B cell (primary cell): Measurements from ENCODE around the gene CCHCR1. TPM values are rescaled to one million over a fixed set of nuclear protein-coding genes. Genes with fewer than 3 reads are reported as not detected.
"Not testable (repeated sequence)": the region's sequence is repeated elsewhere in the genome, so short reads cannot be mapped to it uniquely, and the experiment has no call there.

Experiments used
- ATAC-seq: fragments of 200-7000 bp; cut with Tn5 transposase; one replicate; pipeline ENCODE4 v1.10.0; 2021; ENCODE audit warnings: low read depth, mild to moderate bottlenecking, moderate number of reproducible peaks, moderate library complexity
- CTCF ChIA-PET: fragments of 350-600 bp; sonication (Branson Sonifier 250); formaldehyde crosslinking; loops from one replicate; lab custom pipeline; 2021; ENCODE audit warnings: antibody characterized with exemption, inconsistent platforms; lab: Charles Lee
- POLR2A ChIA-PET: fragments of 350-600 bp; sonication (Branson Sonifier 250); formaldehyde crosslinking; loops from one replicate; lab custom pipeline; 2021; ENCODE audit warnings: antibody characterized with exemption; lab: Charles Lee
- DNase-seq: peaks from one replicate; pipeline ENCODE4 v3.0.0; 2013
- H2AFZ ChIP-seq: 2 replicates; pipeline ENCODE4 v1.6.1; 2012; ENCODE audit warnings: mild to moderate bottlenecking, low read depth, low read length; ENCODE audit not compliant: insufficient read depth, poor library complexity, severe bottlenecking
- H3K27ac ChIP-seq, 2 donors: 1 replicate in 1 of 2; 2 replicates in 1 of 2; pipeline ENCODE4 v1.5.1; 2012 to 2013; ENCODE audit warnings: low read length in 2 of 2, mild to moderate bottlenecking in 2 of 2, moderate library complexity in 1 of 2
- H3K27me3 ChIP-seq, 4 experiments: fragments of 200-600 bp in 1 of 4; sonication (generic) in 1 of 4; replicated peaks in 1 of 4; 1 replicate in 2 of 4; 2 replicates in 2 of 4; pipeline versions ENCODE4 v1.6.1 to v1.7.0; 2013 to 2016; ENCODE audit warnings: low read length in 3 of 4, mild to moderate bottlenecking in 2 of 4, mixed read lengths in 1 of 4, moderate library complexity in 1 of 4; ENCODE audit not compliant: insufficient read depth in 4 of 4, control insufficient read depth in 3 of 4; ENCODE audit errors: control extremely low read depth in 1 of 4
- H3K36me3 ChIP-seq, 2 experiments: replicated peaks in 1 of 2; 1 replicate in 1 of 2; 2 replicates in 1 of 2; pipeline versions ENCODE4 v1.6.1 to v1.7.1; 2013; ENCODE audit warnings: low read length in 1 of 2; ENCODE audit not compliant: insufficient read depth in 2 of 2, control insufficient read depth in 1 of 2; ENCODE audit errors: control extremely low read depth in 1 of 2, extremely low read depth in 1 of 2
- H3K4me1 ChIP-seq, 2 donors: fragments of 200-600 bp in 1 of 2; sonication (generic) in 1 of 2; 1 replicate in 1 of 2; 2 replicates in 1 of 2; pipeline versions ENCODE4 v1.5.1 to v1.6.1; 2013 to 2017; ENCODE audit warnings: low read length in 2 of 2; ENCODE audit not compliant: control insufficient read depth in 2 of 2, insufficient read depth in 2 of 2
- H3K4me2 ChIP-seq: replicated peaks from 2 replicates; pipeline ENCODE3; 2012; ENCODE audit warnings: mild to moderate bottlenecking, low read depth, low read length; ENCODE audit not compliant: poor library complexity, severe bottlenecking
- H3K4me3 ChIP-seq, 5 experiments: fragments of 200-600 bp in 1 of 5; sonication (generic) in 1 of 5; 1 replicate in 3 of 5; 2 replicates in 2 of 5; pipeline versions ENCODE4 v1.5.1 to v1.7.0; 2011 to 2016; ENCODE audit warnings: low read length in 4 of 5, mild to moderate bottlenecking in 4 of 5, low read depth in 2 of 5, control low read depth in 1 of 5, moderate library complexity in 1 of 5; ENCODE audit not compliant: insufficient read depth in 1 of 5; ENCODE audit errors: control extremely low read depth in 1 of 5, extremely low read depth in 1 of 5
- H3K79me2 ChIP-seq: fragments of 200-600 bp; sonication (generic); one replicate; pipeline ENCODE4 v1.6.0; 2016; ENCODE audit warnings: low read length; ENCODE audit not compliant: control insufficient read depth, insufficient read depth
- H3K9ac ChIP-seq: fragments of 200-600 bp; sonication (generic); 2 replicates; pipeline ENCODE4 v1.6.1; 2017; ENCODE audit warnings: mild to moderate bottlenecking, low read length, moderate library complexity
- H3K9me3 ChIP-seq, 3 donors: one replicate each; pipeline versions ENCODE4 v1.6.1 to v1.7.1; 2013; ENCODE audit warnings: low read length in 2 of 3; ENCODE audit not compliant: control insufficient read depth in 2 of 3, insufficient read depth in 1 of 3; ENCODE audit errors: control extremely low read depth in 1 of 3
- H4K20me1 ChIP-seq: 2 replicates; pipeline ENCODE4 v1.6.0; 2012; ENCODE audit warnings: mild to moderate bottlenecking, low read length; ENCODE audit not compliant: insufficient read depth, control insufficient read depth, poor library complexity, severe bottlenecking
- H3K27ac Mint-ChIP-seq: one replicate; pipeline ENCODE4 v1.8.0; 2021; ENCODE audit warnings: mixed read lengths
- H3K27me3 Mint-ChIP-seq: one replicate; pipeline ENCODE4 v1.8.0; 2021; ENCODE audit warnings: mixed read lengths
- H3K4me1 Mint-ChIP-seq: one replicate; pipeline ENCODE4 v1.8.0; 2021; ENCODE audit warnings: mixed read lengths
- H3K4me3 Mint-ChIP-seq: one replicate; pipeline ENCODE4 v1.8.0; 2021; ENCODE audit warnings: mixed read lengths
- H3K9me3 Mint-ChIP-seq: one replicate; pipeline ENCODE4 v1.8.0; 2022; ENCODE audit warnings: mixed read lengths; ENCODE audit not compliant: insufficient read depth
- CTCF ChIP-seq: fragments of 200-600 bp; IDR thresholded peaks from one replicate; pipeline ENCODE4 v1.8.0; 2022; ENCODE audit warnings: antibody characterized with exemption, mild to moderate bottlenecking
- EZH2 ChIP-seq: IDR thresholded peaks from 2 replicates; pipeline ENCODE4 v1.6.1; 2012; ENCODE audit warnings: borderline replicate concordance, low read depth, mild to moderate bottlenecking, moderate library complexity, low read length; ENCODE audit not compliant: insufficient read depth, poor library complexity, severe bottlenecking
- WGBS: methylation state at CpG from one replicate; pipeline ENCODE4 v1.1.5; 2013; ENCODE audit warnings: missing lambda C conversion rate; ENCODE audit not compliant: insufficient coverage; 5-methylcytosine and 5-hydroxymethylcytosine counted together
- intact Hi-C: fragments of 100-400 bp; cut with micrococcal nuclease; formaldehyde crosslinking; loops from one replicate; pipeline ENCODE4 v1.10.0; 2022
- polyA plus RNA-seq: library from polyadenylated mRNA; depleted of rRNA; stranded (reverse); fragments of >200 nt; gene quantifications from 2 replicates; pipeline ENCODE4 v1.2.3, GENCODE V29; 2012
- total RNA-seq, 2 donors: library from RNA; stranded (reverse); fragments of 120-200 nt in 1 of 2; gene quantifications; 1 replicate in 1 of 2; 2 replicates in 1 of 2; pipeline versions ENCODE4 v1.2.3 to v1.2.4, GENCODE V29; 2013 to 2022

CCHCR1 gene
- total and polyA plus RNA-seq, 2 donors (not counting 1 experiment from before 2014, with no cell fraction given), result 17.0 to 34.7 TPM

GRCh38 chr6:31170600-31170881, 12.9 kb upstream of the CCHCR1 start, which contains the start of gene POU5F1:
Gene POU5F1 (minus strand): TSS chr6:31170682. CDS start chr6:31170620, 62 bp downstream.
- Histone ChIP-seq H4K20me1 (no peaks in the 10 kb centered on the region), H3K36me3 (no peaks in the 10 kb centered on the region), H3K9ac (no peak within 1 kb of the TSS), H3K4me2 (no peak within 1 kb of the TSS), H2AFZ (no peak within 1 kb of the TSS), H3K4me3 (no peak within 1 kb of the TSS), H3K27me3 (no peaks in the 10 kb centered on the region), H3K27ac (no peak within 1 kb of the TSS), H3K79me2 (no peaks in the 10 kb centered on the region), H3K9me3 (no peaks in the 10 kb centered on the region), H3K4me1 (peaks cover 0 to 2% of the 10 kb centered on the region in 2 donors)
- Mint-ChIP-seq H3K9me3 (no peaks in the 10 kb centered on the region), H3K27ac (no peak within 1 kb of the TSS), H3K4me3 (no peak within 1 kb of the TSS), H3K4me1 (peaks cover 2% of the 10 kb centered on the region), H3K27me3 (no peaks in the 10 kb centered on the region)
- intact Hi-C loops, result no loop called here
- CTCF ChIA-PET, result interaction anchor here (1.0 to 1.2 kb wide), 2 partner anchors 33 to 274 kb away, joined by 3 read pairs; no protein-coding TSS in a partner anchor
- no peak for TF ChIP-seq EZH2
- TF ChIP-seq CTCF, result no peak
- DNase-seq, result no peak
- no peak for ATAC-seq
- POLR2A ChIA-PET, result no interaction called here
- no CpG with 5 or more reads among the region's 9 CpGs for WGBS

- H3K4me2 ChIP-seq, result not testable (repeated sequence)
Measured at GRCh38 chr6:31169858-31170599, 12.4 kb upstream of the CCHCR1 start.

More at GRCh38 chr6:31169858-31170599, 12.4 kb upstream of the CCHCR1 start:
- WGBS, result 89% methylated on average over 12 of the region's 23 CpGs
- H3K9ac ChIP-seq, H3K27me3 ChIP-seq, H3K4me3 ChIP-seq, H3K4me3 Mint-ChIP-seq, H3K27ac Mint-ChIP-seq, ATAC-seq, H3K9me3 ChIP-seq, H2AFZ ChIP-seq, H4K20me1 ChIP-seq, H3K36me3 ChIP-seq, DNase-seq, H3K27me3 Mint-ChIP-seq, H3K27ac ChIP-seq, H3K9me3 Mint-ChIP-seq, H3K4me1 Mint-ChIP-seq, intact Hi-C loops, POLR2A ChIA-PET, H3K79me2 ChIP-seq, H3K4me1 ChIP-seq: not testable (repeated sequence)
- CTCF ChIA-PET, result interaction anchor here (1.0 to 1.5 kb wide), 3 partner anchors 22 to 275 kb away, joined by 3 read pairs; no protein-coding TSS in a partner anchor
